Parathyroid adenoma (tissue), 2 donors: Measurements from ENCODE around the gene PPM1H.

Experiments used
- H2AFZ ChIP-seq: fragments of 300-600 bp; sonication (generic); one replicate; pipeline ENCODE4 v1.7.0; 2017; ENCODE audit warnings: antibody characterized with exemption, mild to moderate bottlenecking
- H3K27ac ChIP-seq: fragments of 300-600 bp; sonication (generic); one replicate; pipeline ENCODE4 v1.7.0; 2017
- H3K27me3 ChIP-seq: fragments of 300-600 bp; sonication (generic); one replicate; pipeline ENCODE4 v1.7.0; 2017; ENCODE audit warnings: low read length; ENCODE audit not compliant: control insufficient read depth, insufficient read depth
- H3K36me3 ChIP-seq: fragments of 300-600 bp; sonication (generic); one replicate; pipeline ENCODE4 v1.7.0; 2017; ENCODE audit warnings: low read length; ENCODE audit not compliant: control insufficient read depth, insufficient read depth
- H3K4me1 ChIP-seq: fragments of 300-600 bp; sonication (generic); one replicate; pipeline ENCODE4 v1.7.0; 2017; ENCODE audit warnings: control low read depth
- H3K4me2 ChIP-seq: fragments of 300-600 bp; sonication (generic); one replicate; pipeline ENCODE4 v1.7.0; 2017; ENCODE audit warnings: low read length
- H3K4me3 ChIP-seq: fragments of 300-600 bp; sonication (generic); one replicate; pipeline ENCODE4 v1.7.0; 2017; ENCODE audit warnings: low read depth, low read length
- H3K79me2 ChIP-seq: fragments of 300-600 bp; sonication (generic); one replicate; pipeline ENCODE4 v1.7.0; 2017; ENCODE audit warnings: control low read depth
- H3K9ac ChIP-seq: fragments of 300-600 bp; sonication (generic); one replicate; pipeline ENCODE4 v1.7.0; 2017; ENCODE audit warnings: mild to moderate bottlenecking
- H3K9me3 ChIP-seq: fragments of 300-600 bp; sonication (generic); one replicate; pipeline ENCODE4 v1.7.0; 2017; ENCODE audit warnings: low read length; ENCODE audit not compliant: control insufficient read depth
- TF ChIP-seq, protein P1 (sequence below): fragments of 300-600 bp; sonication (generic); IDR thresholded peaks from one replicate; pipeline ENCODE4 v1.7.0; 2017; ENCODE audit warnings: antibody characterized with exemption, mild to moderate bottlenecking
- donor health status: primary hyperparathyroidism.

PPM1H gene

GRCh38 chr12:62738105-62738504 is 196.8 kb downstream of the PPM1H start:
- Histone ChIP-seq H3K9ac (no peak overlapping the region), H3K27me3 (no peaks in the 10 kb centered on the region), H3K36me3 (no peaks in the 10 kb centered on the region), H3K79me2 (peaks cover 23% of the 10 kb centered on the region), H2AFZ (no peak overlapping the region), H3K4me1 (peaks cover 17% of the 10 kb centered on the region), H3K9me3 (no peaks in the 10 kb centered on the region), H3K4me2 (no peak overlapping the region), H3K4me3 (no peak overlapping the region), H3K27ac (no peak overlapping the region)
- TF ChIP-seq, protein P1, sequence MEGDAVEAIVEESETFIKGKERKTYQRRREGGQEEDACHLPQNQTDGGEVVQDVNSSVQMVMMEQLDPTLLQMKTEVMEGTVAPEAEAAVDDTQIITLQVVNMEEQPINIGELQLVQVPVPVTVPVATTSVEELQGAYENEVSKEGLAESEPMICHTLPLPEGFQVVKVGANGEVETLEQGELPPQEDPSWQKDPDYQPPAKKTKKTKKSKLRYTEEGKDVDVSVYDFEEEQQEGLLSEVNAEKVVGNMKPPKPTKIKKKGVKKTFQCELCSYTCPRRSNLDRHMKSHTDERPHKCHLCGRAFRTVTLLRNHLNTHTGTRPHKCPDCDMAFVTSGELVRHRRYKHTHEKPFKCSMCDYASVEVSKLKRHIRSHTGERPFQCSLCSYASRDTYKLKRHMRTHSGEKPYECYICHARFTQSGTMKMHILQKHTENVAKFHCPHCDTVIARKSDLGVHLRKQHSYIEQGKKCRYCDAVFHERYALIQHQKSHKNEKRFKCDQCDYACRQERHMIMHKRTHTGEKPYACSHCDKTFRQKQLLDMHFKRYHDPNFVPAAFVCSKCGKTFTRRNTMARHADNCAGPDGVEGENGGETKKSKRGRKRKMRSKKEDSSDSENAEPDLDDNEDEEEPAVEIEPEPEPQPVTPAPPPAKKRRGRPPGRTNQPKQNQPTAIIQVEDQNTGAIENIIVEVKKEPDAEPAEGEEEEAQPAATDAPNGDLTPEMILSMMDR: no peak

DNA sequence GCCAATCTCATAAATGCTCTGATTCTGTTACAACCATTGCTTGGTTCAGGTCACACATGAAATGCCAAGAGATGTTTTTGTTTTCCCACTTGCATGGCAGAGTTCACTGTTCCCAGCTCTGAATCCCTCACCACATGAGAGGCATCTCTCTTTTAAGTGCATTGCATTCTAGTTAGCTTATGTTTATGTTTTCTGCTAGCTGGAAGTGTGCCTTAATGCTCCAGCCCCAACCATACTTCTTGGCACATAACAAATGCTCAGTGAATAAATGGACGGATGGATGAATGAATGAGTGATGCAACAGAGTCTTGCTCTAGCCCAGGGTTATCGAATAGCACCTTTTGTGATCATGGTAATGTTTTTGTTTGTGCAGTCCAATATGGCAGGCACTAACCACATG is 197.3 kb downstream of the PPM1H start:
- no peaks in the 10 kb centered on the region for H3K27me3 ChIP-seq
- peaks cover 23% of the 10 kb centered on the region for H3K79me2 ChIP-seq
- H3K4me1 ChIP-seq: peaks cover 17% of the 10 kb centered on the region
- H3K4me3 ChIP-seq: no peak overlapping the region
- H3K9me3 ChIP-seq: no peaks in the 10 kb centered on the region
- H3K27ac ChIP-seq: no peak overlapping the region
- TF ChIP-seq, protein P1: no peak
- H3K4me2 ChIP-seq: no peak overlapping the region
- H2AFZ ChIP-seq: no peak overlapping the region
- H3K9ac ChIP-seq: no peak overlapping the region
- no peaks in the 10 kb centered on the region for H3K36me3 ChIP-seq

DNA sequence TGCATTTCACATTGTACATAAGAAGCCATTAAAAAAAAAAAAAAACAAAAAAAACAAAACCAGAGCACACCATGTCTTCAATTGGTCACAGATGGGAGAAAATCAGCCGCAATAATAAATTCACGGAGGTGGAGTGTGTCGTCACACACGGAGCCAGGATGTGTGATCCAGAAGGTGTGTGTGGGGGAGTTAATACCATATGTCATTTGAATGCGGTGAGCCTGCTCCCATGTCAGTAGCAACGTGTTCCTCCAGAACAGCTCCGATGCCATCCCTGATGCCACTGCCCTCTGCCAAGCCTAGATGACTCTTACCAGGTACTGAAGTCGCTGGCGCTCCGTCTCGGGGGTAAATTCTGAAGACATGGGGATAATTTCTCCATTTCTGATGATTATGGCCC is 197.8 kb downstream of the PPM1H start:
- TF ChIP-seq, protein P1: no peak
- Histone ChIP-seq H3K36me3 (no peaks in the 10 kb centered on the region), H3K4me3 (no peak overlapping the region), H3K79me2 (peaks cover 24% of the 10 kb centered on the region), H3K27ac (no peak overlapping the region), H3K9ac (no peak overlapping the region), H2AFZ (no peak overlapping the region), H3K9me3 (no peaks in the 10 kb centered on the region), H3K27me3 (no peaks in the 10 kb centered on the region), H3K4me1 (peaks cover 17% of the 10 kb centered on the region), H3K4me2 (no peak overlapping the region)

GRCh38 chr12:62736596-62736995 is 198.4 kb downstream of the PPM1H start:
- H3K9ac ChIP-seq: no peak overlapping the region
- H3K9me3 ChIP-seq: no peaks in the 10 kb centered on the region
- no peaks in the 10 kb centered on the region for H3K27me3 ChIP-seq
- H2AFZ ChIP-seq: no peak overlapping the region
- H3K4me1 ChIP-seq: peaks cover 22% of the 10 kb centered on the region
- H3K79me2 ChIP-seq: peaks cover 25% of the 10 kb centered on the region
- no peak overlapping the region for H3K27ac ChIP-seq
- no peaks in the 10 kb centered on the region for H3K36me3 ChIP-seq
- H3K4me3 ChIP-seq: no peak overlapping the region
- TF ChIP-seq, protein P1: no peak
- no peak overlapping the region for H3K4me2 ChIP-seq

DNA sequence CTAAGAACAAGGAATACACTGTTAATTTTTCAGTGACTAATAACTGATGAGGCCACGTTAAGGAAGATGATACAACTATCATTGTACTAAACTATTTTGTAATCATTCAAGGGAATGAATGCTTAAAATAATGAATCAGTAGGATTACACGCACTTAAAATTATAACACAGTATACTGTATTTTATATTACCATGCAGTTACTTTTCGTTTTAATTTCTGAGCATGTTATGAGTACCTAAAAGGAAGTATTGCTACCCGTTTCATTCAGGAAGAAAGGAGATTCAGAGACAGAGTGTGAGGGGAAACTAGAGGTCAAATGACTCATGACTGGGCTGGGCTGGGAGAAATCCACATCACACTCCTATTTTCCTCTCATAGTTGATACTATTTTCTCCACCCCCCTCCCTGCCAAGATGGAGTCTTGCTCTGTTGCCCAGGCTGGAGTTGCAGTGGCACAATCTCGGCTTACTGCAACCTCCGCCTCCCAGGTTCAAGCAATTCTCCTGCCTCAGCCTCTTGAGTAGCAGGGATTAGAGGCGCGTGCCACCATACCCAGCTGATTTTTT is 202.0 kb downstream of the PPM1H start:
- Histone ChIP-seq H3K4me2 (no peak overlapping the region), H3K36me3 (no peaks in the 10 kb centered on the region), H3K27ac (no peak overlapping the region), H2AFZ (no peak overlapping the region), H3K4me3 (no peak overlapping the region), H3K27me3 (no peaks in the 10 kb centered on the region), H3K9ac (no peak overlapping the region), H3K9me3 (no peaks in the 10 kb centered on the region), H3K79me2 (peaks cover 25% of the 10 kb centered on the region), H3K4me1 (peaks cover 5% of the 10 kb centered on the region)
- TF ChIP-seq, protein P1: no peak
